HEK293T (cell line): ENCODE data around the gene CFLAR.

Source experiments
- CTCF ChIA-PET: fragments of 350-600 bp; formaldehyde crosslinking; extraction: SDS; loops from one replicate; lab custom pipeline; 2021; ENCODE audit warnings: antibody characterized with exemption, inconsistent platforms; lab: Yijun Ruan, JAX
- POLR2A ChIA-PET: fragments of 350-600 bp; formaldehyde crosslinking; extraction: SDS; loops from one replicate; lab custom pipeline; 2020; ENCODE audit warnings: antibody characterized with exemption, inconsistent platforms; lab: Yijun Ruan, JAX
- DNase-seq: peaks from one replicate; pipeline ENCODE4 v3.0.0; 2012; ENCODE audit warnings: mixed read lengths; ENCODE audit errors: extremely low spot score
- ARNT ChIP-seq: fragments of 450-650 bp; IDR thresholded peaks from 2 replicates; pipeline ENCODE4 v1.6.1; 2017; ENCODE audit warnings: mild to moderate bottlenecking
- BHLHE40 ChIP-seq: fragments of 450-650 bp; IDR thresholded peaks from 2 replicates; pipeline ENCODE4 v1.6.1; 2016; ENCODE audit warnings: mild to moderate bottlenecking, moderate library complexity, borderline replicate concordance
- CTBP1 ChIP-seq: fragments of 450-650 bp; IDR thresholded peaks from 2 replicates; pipeline ENCODE4 v1.6.1; 2016; ENCODE audit warnings: borderline replicate concordance
- ELF4 ChIP-seq: fragments of 450-650 bp; IDR thresholded peaks from 2 replicates; pipeline ENCODE4 v1.6.1; 2017; ENCODE audit warnings: antibody characterized with exemption
- FOXA1 ChIP-seq: fragments of 450-650 bp; IDR thresholded peaks from 2 replicates; pipeline ENCODE4 v1.6.1; 2016; ENCODE audit warnings: mild to moderate bottlenecking
- FOXK2 ChIP-seq: fragments of 450-650 bp; IDR thresholded peaks from 2 replicates; pipeline ENCODE4 v1.6.1; 2016; ENCODE audit warnings: mild to moderate bottlenecking
- FOXM1 ChIP-seq: fragments of 450-650 bp; IDR thresholded peaks from 2 replicates; pipeline ENCODE4 v1.6.1; 2017; ENCODE audit warnings: mild to moderate bottlenecking, borderline replicate concordance
- HDGF ChIP-seq: fragments of 450-650 bp; IDR thresholded peaks from 2 replicates; pipeline ENCODE4 v1.6.1; 2017; ENCODE audit warnings: antibody characterized with exemption, borderline replicate concordance
- L3MBTL2 ChIP-seq: fragments of 450-650 bp; conservative IDR thresholded peaks from 2 replicates; pipeline ENCODE4 v1.6.1; 2016; ENCODE audit warnings: mild to moderate bottlenecking
- LEF1 ChIP-seq: fragments of 450-650 bp; IDR thresholded peaks from 2 replicates; pipeline ENCODE4 v1.6.1; 2017; ENCODE audit warnings: mild to moderate bottlenecking, borderline replicate concordance
- NFRKB ChIP-seq: fragments of 450-650 bp; IDR thresholded peaks from 2 replicates; pipeline ENCODE4 v1.6.1; 2016; ENCODE audit warnings: mild to moderate bottlenecking, moderate library complexity
- PKNOX1 ChIP-seq: fragments of 450-650 bp; IDR thresholded peaks from 2 replicates; pipeline ENCODE4 v1.6.1; 2016
- SP1 ChIP-seq: fragments of 450-650 bp; IDR thresholded peaks from 2 replicates; pipeline ENCODE4 v1.6.1; 2017
- SUZ12 ChIP-seq: fragments of 450-650 bp; IDR thresholded peaks from 2 replicates; pipeline ENCODE4 v1.6.1; 2016; ENCODE audit warnings: mild to moderate bottlenecking
- TARDBP ChIP-seq: fragments of 450-650 bp; IDR thresholded peaks from 2 replicates; pipeline ENCODE4 v1.6.1; 2016
- ZNF384 ChIP-seq: fragments of 450-650 bp; IDR thresholded peaks from 2 replicates; pipeline ENCODE4 v1.6.1; 2016

Gene CFLAR

DNA sequence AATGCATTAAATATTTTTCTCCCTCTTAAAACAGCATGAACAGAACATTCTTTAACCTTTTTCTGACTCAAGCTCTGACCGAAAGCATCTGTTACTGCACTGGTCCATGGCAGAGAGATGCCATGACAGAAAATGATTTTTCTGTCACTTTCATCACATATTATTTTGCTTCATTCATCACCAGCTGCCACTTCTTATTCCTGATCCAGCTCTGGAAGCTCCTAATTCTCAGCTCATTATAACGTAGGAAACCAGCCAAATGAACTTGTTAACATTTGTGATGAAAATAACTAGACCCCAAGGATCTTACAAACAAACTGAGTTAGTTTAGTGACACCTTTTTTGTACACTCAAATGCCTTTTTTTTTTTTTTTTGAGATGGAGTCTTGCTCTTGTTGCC lies 7.6 kb upstream of the CFLAR start:
- no peak for TF ChIP-seq ZNF384
- no peak for TF ChIP-seq TARDBP
- no peak for TF ChIP-seq LEF1
- TF ChIP-seq HDGF: no peak
- no peak for TF ChIP-seq FOXK2
- no peak for TF ChIP-seq PKNOX1
- TF ChIP-seq FOXA1: no peak
- POLR2A ChIA-PET: interaction anchor here (1.2 kb wide), 1 partner anchor 219 kb away, joined by 3 read pairs; the partner anchor contains the start of genes NIF3L1 and PPIL3
- DNase-seq: no peak
- CTCF ChIA-PET: no interaction called here

- CTCF ChIA-PET: no interaction called here
- no peak for DNase-seq
- no peak for TF ChIP-seq HDGF
- no peak for TF ChIP-seq ZNF384
- TF ChIP-seq FOXM1: no peak
- TF ChIP-seq SUZ12: no peak
- TF ChIP-seq L3MBTL2: no peak
- no peak for TF ChIP-seq BHLHE40
- TF ChIP-seq ELF4: no peak
- no peak for TF ChIP-seq FOXK2
- no peak for TF ChIP-seq SP1
- TF ChIP-seq NFRKB: no peak
- TF ChIP-seq ARNT: no peak
- TF ChIP-seq FOXA1: no peak
- TF ChIP-seq CTBP1: no peak
- no peak for TF ChIP-seq TARDBP
- TF ChIP-seq LEF1: no peak
- TF ChIP-seq PKNOX1: no peak
- POLR2A ChIA-PET: interaction anchor here (0.6 to 1.2 kb wide), 2 partner anchors 50 to 220 kb away, joined by 3 read pairs; partner anchors contain the start of genes NIF3L1 and PPIL3
Observed at GRCh38 chr2:201109186-201109585, 6.8 kb upstream of the CFLAR start.

DNA sequence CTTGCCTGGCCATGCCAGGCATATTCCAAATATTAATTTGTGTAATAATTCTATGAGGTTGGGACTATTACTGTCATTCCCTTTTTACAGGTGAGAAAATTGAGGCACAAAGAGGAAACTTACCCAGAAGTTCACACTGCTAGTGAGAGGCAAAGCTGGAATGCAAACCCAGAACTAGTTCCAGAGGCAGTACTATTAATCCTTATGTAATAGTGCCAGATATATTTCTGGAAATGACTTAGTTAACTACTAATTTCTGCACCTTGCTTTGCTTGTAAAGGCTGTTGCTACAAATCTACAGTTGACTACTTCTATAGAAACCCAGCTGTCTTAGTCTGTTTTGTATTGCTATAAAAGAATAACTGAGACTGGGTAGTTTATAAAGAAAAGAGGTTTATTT lies 5.3 kb upstream of the CFLAR start:
- ChIA-PET CTCF (no interaction called here), POLR2A (no interaction called here)
- no peak for DNase-seq
- TF ChIP-seq HDGF (no peak), PKNOX1 (no peak), SUZ12 (no peak), FOXM1 (no peak), ELF4 (no peak), L3MBTL2 (no peak), BHLHE40 (no peak), LEF1 (no peak), TARDBP (no peak), ARNT (no peak), CTBP1 (no peak), NFRKB (no peak), FOXK2 (no peak), ZNF384 (no peak), FOXA1 (no peak)

GRCh38 chr2:201111096-201111495 lies 4.9 kb upstream of the CFLAR start:
- no peak for DNase-seq
- ChIA-PET CTCF (no interaction called here), POLR2A (no interaction called here)
- TF ChIP-seq ZNF384 (no peak), SP1 (no peak), ELF4 (no peak), NFRKB (no peak), LEF1 (no peak), ARNT (no peak), PKNOX1 (no peak), FOXA1 (no peak), L3MBTL2 (no peak), CTBP1 (no peak), FOXM1 (no peak), FOXK2 (no peak), BHLHE40 (no peak), TARDBP (no peak), SUZ12 (no peak), HDGF (no peak)

- no peak for DNase-seq
- ChIA-PET POLR2A (no interaction called here), CTCF (no interaction called here)
- no peak for TF ChIP-seq HDGF
- TF ChIP-seq CTBP1: no peak
- no peak for TF ChIP-seq SUZ12
- TF ChIP-seq LEF1: no peak
Observed at GRCh38 chr2:201114350-201114749, 1.6 kb upstream of the CFLAR start.
